ENCODE measurements around the gene SLC25A25.

The SLC25A25 gene

DNA sequence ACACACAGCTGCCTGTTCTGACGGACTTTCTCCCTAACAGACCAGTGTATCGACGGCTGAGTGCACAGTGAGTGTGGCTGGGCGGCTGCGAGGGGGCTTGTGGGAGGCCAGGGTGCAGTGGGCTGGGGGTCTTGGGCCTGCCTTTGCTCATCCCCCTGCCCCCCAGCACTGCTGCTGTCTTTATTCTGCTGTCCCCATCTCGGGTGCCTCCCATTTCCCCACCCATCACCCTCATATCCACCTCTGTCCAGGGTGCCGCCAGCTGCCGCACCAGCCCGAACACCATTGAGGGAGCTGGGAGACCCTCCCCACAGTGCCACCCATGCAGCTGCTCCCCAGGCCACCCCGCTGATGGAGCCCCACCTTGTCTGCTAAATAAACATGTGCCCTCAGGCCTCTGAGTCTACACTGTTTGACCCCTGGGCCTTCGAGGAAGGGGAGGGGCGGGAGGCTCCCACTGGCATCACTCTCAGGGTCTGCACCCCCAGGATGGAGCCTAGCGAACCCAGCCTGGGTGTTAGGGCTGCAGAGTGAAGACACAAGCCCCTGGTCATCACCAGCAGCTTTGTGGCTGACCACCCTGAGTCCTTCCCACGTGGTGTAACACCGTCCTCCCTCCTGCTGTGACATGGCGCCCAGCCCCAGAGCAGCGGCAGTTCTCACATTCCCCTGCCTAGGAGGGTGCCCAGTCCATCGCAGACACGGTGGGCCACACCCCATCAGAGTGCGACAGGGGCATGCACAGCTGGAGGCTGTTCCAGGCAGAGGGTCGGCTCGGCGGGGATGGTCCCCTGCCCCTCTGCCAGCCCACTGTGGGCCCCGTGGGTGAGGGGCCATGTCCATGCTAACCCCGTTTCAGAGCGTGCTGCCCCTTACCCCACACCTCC is 85.3 kb downstream of the SLC25A25 start:
- H3K4me1 ChIP-seq (ENCODE audit: control insufficient read depth, insufficient read depth, low read length) = peaks cover 2% of the 10 kb centered on the region
- no peak overlapping the region for H3K9ac ChIP-seq (ENCODE audit: low read depth, low read length)
- no peaks in the 10 kb centered on the region for H3K27me3 ChIP-seq (ENCODE audit: control insufficient read depth, insufficient read depth, low read length)
- H3K4me3 ChIP-seq (ENCODE audit: low read depth, low read length) = no peak overlapping the region
- H3K9me3 ChIP-seq (ENCODE audit: control insufficient read depth, insufficient read depth, low read length) = no peaks in the 10 kb centered on the region
- H3K36me3 ChIP-seq (ENCODE audit: control insufficient read depth, insufficient read depth, low read length) = no peaks in the 10 kb centered on the region

DNA sequence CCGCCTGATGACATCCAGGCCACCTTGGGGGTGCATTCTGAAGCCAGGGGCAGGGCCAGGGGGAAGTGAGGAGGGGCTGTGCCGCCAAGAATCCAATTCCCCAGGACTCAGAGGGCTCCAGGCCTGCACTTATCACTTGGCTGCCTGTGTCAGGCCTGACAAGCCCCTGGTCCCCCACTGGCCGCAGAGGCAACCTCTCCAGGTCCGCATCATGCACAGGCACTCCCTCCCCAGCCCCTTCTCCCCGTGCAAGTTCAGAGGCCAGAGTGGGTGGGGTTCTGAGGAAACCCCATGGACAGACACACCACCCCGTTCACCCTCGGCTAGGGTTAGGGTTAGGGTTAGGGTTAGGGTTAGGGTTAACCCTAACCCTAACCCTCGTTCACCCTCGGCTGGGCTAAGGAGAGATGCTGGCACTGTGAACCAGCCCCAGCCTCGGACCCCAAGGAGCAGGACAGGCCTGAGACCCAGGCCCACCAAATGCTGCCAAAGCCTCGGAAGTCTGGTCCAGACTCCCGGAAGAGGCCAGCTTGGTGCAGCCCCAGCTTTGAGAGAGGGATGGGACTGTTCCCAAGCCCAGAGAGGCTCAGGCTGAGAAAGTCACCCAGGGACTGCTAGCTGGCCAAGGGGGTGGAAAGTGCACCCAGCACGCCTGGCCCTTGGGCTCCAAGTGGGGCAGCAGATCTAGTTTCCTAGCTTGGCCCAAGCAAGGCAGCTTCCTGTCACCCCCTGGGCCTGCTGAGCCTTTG is 86.1 kb downstream of the SLC25A25 start:
- Histone ChIP-seq H3K27me3 (ENCODE audit: control insufficient read depth, insufficient read depth, low read length) (no peaks in the 10 kb centered on the region), H3K4me3 (ENCODE audit: low read depth, low read length) (no peak overlapping the region), H3K9ac (ENCODE audit: low read depth, low read length) (no peak overlapping the region), H3K9me3 (ENCODE audit: control insufficient read depth, insufficient read depth, low read length) (no peaks in the 10 kb centered on the region), H3K36me3 (ENCODE audit: control insufficient read depth, insufficient read depth, low read length) (no peaks in the 10 kb centered on the region), H3K4me1 (ENCODE audit: control insufficient read depth, insufficient read depth, low read length) (peaks cover 2% of the 10 kb centered on the region)

DNA sequence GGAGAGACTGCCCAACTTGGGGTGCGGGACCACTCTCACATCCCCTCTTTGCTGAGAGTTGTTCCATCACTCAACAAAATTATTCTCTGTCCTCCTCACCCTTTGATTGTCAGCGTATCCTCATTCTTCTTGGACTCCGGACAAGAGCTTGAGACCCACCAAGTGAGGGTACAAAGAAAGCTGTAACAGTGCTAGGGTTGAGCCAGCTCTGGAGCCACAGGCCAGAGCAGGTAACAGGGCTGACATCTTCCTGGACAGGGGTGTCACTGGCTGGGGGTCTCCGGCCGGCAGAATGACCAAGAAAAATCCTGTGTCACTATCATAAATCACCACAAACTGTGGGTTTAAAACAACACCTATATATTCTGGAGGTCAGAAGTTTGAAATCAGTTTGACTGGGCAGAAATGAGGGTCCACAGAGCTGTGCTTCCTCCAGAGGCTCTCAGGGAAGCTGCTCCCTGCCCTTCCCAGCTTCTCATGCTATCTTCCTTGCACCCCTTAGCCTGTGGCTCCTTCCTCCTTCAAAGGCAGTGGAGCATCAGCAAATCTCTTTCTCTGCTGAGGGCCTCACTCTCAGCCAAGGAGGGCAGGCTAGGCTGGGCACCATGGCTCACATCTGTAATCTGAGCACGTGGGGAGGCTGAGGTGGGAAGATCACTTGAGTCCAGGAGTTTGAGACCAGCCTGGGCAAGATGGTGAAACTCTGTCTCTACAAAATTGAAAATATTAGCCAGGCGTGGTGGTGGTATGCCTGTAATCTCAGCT is 87.9 kb downstream of the SLC25A25 start:
- Histone ChIP-seq H3K9me3 (ENCODE audit: control insufficient read depth, insufficient read depth, low read length) (no peaks in the 10 kb centered on the region), H3K4me1 (ENCODE audit: control insufficient read depth, insufficient read depth, low read length) (peaks cover 3% of the 10 kb centered on the region), H3K36me3 (ENCODE audit: control insufficient read depth, insufficient read depth, low read length) (peaks cover 3% of the 10 kb centered on the region), H3K4me3 (ENCODE audit: low read depth, low read length) (no peak overlapping the region), H3K9ac (ENCODE audit: low read depth, low read length) (no peak overlapping the region), H3K27me3 (ENCODE audit: control insufficient read depth, insufficient read depth, low read length) (no peaks in the 10 kb centered on the region)

Data from iPS-15b (cell line).